ENCODE data around the gene USP16.
"Not testable (repeated sequence)": the region's sequence is repeated elsewhere in the genome, so short reads cannot be mapped to it uniquely, and the experiment has no call there.

The USP16 gene

GRCh38 chr21:29008367-29008766, 16.1 kb upstream of the USP16 start:
- no peak overlapping the region for H3K4me3 ChIP-seq (replicated peaks; ENCODE audit: low read depth, low read length)
- no peak for TF ChIP-seq CTCF (IDR thresholded peaks at IDR 0.05; ENCODE audit: low read depth, low read length, missing control alignments)
- DNase-seq (ENCODE audit: extremely low read depth, low read depth), result no peak

DNA sequence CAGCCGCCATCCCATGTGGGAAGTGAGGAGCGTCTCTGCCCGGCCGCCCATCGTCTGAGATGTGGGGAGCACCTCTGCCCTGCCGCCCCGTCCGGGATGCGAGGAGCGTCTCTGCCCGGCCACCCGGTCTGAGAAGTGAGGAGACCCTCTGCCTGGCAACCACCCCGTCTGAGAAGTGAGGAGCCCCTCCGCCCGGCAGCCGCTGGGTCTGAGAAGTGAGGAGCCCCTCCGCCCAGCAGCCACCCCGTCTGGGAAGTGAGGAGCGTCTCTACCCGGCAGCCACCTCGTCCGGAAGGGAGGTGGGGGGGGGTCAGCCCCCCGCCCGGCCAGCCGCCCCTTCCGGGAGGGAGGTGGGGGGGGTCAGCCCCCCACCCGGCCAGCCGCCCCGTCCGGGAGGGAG, 13.2 kb upstream of the USP16 start:
- not testable (repeated sequence) for DNase-seq (ENCODE audit: extremely low read depth, low read depth); H3K4me3 ChIP-seq (replicated peaks; ENCODE audit: low read depth, low read length)

DNA sequence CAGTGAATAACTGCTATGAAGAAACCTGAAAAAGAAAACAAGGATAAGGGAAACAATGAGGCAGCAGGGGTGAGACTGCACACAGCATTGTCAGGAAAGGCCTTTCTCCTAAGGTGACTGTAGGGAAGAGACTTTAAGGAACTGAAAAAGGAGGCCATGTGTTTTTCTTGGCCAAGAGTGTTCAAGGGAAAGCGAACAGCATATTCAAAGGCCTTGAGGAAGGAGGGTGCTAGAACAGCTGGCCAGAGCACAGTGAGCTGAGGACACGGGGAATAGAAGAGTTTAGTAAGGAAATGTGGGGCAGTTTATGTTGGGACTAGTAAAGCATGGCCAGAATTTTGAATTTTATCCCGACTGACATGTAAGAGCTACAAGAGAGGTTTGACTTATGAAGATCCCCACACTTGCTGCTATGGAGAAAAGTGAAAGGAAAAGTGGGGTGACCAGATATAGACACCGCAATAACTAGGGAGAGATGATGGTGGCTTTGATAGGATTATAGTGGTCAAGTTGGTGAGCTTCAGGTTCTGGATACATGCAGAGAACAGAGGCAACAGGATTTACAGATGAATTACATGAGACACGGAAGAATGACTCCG, 6.7 kb upstream of the USP16 start:
- DNase-seq (ENCODE audit: extremely low read depth, low read depth), result no peak
- no peak for TF ChIP-seq CTCF (IDR thresholded peaks at IDR 0.05; ENCODE audit: low read depth, low read length, missing control alignments)
- peak overlapping the region; percentile 90 for H3K4me3 ChIP-seq (replicated peaks; ENCODE audit: low read depth, low read length)

- TF ChIP-seq CTCF (IDR thresholded peaks at IDR 0.05; ENCODE audit: low read depth, low read length, missing control alignments), result no peak
- no peak for DNase-seq (ENCODE audit: extremely low read depth, low read depth)
- peak overlapping the region; percentile 90 for H3K4me3 ChIP-seq (replicated peaks; ENCODE audit: low read depth, low read length)
Measured at GRCh38 chr21:29018540-29018939, 5.9 kb upstream of the USP16 start.

- H3K4me3 ChIP-seq (replicated peaks; ENCODE audit: low read depth, low read length), result no peak overlapping the region
- no peak for DNase-seq (ENCODE audit: extremely low read depth, low read depth)
- TF ChIP-seq CTCF (IDR thresholded peaks at IDR 0.05; ENCODE audit: low read depth, low read length, missing control alignments), result no peak
Measured at GRCh38 chr21:29022166-29022565, 2.3 kb upstream of the USP16 start.

DNA sequence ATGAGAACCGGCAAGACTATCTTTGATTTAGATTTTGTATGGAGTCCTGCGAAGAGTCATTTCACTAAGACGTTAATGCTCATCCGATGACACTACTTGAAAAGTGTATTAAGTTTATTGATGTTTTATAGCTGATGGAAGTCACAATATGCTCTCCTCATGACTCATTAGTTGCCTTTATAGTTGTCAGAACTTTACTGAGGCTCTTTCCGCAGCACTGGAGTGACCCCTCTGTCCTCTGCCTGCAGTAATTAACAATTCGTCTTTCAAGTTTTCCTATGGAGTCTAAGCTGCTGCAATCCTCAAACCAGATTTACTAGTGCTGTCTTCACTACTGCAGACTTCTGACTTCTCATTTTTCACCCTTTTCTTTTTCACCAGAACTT, 853 bp downstream of the USP16 start:
- peak overlapping the region; percentile 84 for H3K4me3 ChIP-seq (replicated peaks; ENCODE audit: low read depth, low read length)
- TF ChIP-seq CTCF (IDR thresholded peaks at IDR 0.05; ENCODE audit: low read depth, low read length, missing control alignments), result no peak
- no peak for DNase-seq (ENCODE audit: extremely low read depth, low read depth)

DNA sequence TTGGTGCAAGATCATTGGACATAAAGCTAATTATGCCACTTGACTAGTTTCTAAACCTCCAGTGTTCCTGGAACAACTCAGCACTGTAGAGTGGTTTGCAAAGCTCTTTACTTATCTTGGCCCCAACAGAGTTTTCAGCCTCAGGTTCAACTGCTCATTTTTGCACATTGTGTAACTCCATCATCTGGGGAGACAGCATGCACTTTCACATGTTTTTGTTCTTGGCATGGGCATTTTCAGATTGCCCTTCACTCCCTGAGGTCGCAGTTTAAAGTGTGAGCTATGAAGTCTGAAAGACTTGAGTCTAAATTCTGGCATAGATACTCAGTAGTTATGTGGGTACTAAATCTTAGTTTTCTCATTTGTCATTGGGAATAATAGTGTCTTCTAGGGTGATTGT, 5.1 kb downstream of the USP16 start:
- TF ChIP-seq CTCF (IDR thresholded peaks at IDR 0.05; ENCODE audit: low read depth, low read length, missing control alignments), result no peak
- no peak for DNase-seq (ENCODE audit: extremely low read depth, low read depth)
- H3K4me3 ChIP-seq (replicated peaks; ENCODE audit: low read depth, low read length), result no peak overlapping the region
